ENCODE data around the gene CALHM5. TPM values are rescaled to one million over a fixed set of nuclear protein-coding genes. Genes with fewer than 3 reads are reported as not detected.
A peak's percentile ranks its signal among the peaks of the same experiment; 100 is the strongest.

The CALHM5 gene
- total and polyA plus RNA-seq, 9 of the 15 experiments (the other 6 are each of a cell fraction or from before 2014, with no cell fraction given): under 0.01 to 0.05 (median 0.02) TPM; not detected in 2

DNA sequence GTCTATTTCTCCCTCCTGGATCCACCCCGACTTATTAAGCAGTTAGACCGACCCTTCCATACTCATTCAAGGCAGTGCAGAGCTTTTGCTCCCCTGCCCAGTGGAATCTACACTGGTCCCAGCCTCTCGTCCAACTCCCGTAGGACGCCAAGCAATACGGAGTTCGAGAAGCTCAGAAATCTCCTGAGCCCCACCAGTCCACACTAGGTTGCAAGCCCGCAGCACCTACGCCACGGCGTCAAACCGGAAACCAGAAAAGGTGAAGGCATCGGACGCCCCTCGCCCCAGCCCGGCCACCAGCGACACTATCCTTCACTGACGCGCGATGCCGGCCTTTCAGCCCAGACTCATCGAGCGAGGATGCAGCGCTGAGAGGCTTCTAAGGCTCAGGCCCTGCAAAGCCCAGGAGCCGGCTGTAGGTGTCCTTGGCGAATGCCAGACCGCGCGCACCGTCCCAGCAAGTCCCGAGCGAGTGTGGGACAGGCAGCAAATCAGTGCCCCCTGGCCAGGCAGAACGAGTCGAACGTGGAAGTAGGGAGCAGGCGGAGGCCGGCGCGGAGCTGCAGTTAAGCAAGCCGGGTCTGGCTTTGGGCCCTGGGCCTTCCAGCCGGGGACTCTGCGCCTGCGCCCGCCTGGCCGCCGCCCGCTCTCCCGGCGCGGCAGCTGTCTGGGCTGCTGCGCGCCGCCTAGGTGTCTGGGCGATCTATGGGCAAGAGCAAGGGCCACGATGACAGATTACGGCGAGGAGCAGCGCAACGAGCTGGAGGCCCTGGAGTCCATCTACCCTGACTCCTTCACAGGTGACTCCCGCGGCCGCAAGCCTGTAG is 59.6 kb downstream of the CALHM5 start, which contains the start of gene RWDD1 (continued):
- TF ChIP-seq CREB1 (IDR thresholded peaks at IDR 0.05) (peak; percentile 65; the same call in 1 of the 2 replicates), CREB1 (CRISPR knock-in tag; IDR thresholded peaks at IDR 0.05) (peak; percentile 73; the same call in 1 of the 2 replicates), MEF2D (tag; conservative IDR thresholded peaks at IDR 0.05; ENCODE audit: low read depth) (no peak), TRIM24 (IDR thresholded peaks at IDR 0.05) (peak in 1 of 2 experiments; percentile 47; a peak in 1 of 4 replicates), ZNF707 (CRISPR knock-in tag; conservative IDR thresholded peaks at IDR 0.05) (no peak), NFXL1 (CRISPR knock-in tag; IDR thresholded peaks at IDR 0.05) (no peak), HEY1 (CRISPR knock-in tag; IDR thresholded peaks at IDR 0.05; ENCODE audit: borderline replicate concordance) (no peak)
- TF ChIP-seq, protein P1, sequence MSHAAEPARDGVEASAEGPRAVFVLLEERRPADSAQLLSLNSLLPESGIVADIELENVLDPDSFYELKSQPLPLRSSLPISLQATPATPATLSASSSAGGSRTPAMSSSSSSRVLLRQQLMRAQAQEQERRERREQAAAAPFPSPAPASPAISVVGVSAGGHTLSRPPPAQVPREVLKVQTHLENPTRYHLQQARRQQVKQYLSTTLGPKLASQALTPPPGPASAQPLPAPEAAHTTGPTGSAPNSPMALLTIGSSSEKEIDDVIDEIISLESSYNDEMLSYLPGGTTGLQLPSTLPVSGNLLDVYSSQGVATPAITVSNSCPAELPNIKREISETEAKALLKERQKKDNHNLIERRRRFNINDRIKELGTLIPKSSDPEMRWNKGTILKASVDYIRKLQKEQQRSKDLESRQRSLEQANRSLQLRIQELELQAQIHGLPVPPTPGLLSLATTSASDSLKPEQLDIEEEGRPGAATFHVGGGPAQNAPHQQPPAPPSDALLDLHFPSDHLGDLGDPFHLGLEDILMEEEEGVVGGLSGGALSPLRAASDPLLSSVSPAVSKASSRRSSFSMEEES (CRISPR knock-in tag; IDR thresholded peaks at IDR 0.05): no peak
- TF ChIP-seq, protein P2, sequence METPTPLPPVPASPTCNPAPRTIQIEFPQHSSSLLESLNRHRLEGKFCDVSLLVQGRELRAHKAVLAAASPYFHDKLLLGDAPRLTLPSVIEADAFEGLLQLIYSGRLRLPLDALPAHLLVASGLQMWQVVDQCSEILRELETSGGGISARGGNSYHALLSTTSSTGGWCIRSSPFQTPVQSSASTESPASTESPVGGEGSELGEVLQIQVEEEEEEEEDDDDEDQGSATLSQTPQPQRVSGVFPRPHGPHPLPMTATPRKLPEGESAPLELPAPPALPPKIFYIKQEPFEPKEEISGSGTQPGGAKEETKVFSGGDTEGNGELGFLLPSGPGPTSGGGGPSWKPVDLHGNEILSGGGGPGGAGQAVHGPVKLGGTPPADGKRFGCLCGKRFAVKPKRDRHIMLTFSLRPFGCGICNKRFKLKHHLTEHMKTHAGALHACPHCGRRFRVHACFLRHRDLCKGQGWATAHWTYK (CRISPR knock-in tag; IDR thresholded peaks at IDR 0.05): peak; percentile 97
- TF ChIP-seq, protein P3, sequence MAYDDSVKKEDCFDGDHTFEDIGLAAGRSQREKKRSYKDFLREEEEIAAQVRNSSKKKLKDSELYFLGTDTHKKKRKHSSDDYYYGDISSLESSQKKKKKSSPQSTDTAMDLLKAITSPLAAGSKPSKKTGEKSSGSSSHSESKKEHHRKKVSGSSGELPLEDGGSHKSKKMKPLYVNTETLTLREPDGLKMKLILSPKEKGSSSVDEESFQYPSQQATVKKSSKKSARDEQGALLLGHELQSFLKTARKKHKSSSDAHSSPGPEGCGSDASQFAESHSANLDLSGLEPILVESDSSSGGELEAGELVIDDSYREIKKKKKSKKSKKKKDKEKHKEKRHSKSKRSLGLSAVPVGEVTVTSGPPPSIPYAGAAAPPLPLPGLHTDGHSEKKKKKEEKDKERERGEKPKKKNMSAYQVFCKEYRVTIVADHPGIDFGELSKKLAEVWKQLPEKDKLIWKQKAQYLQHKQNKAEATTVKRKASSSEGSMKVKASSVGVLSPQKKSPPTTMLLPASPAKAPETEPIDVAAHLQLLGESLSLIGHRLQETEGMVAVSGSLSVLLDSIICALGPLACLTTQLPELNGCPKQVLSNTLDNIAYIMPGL (CRISPR knock-in tag; IDR thresholded peaks at IDR 0.05): peak; percentile 84; the same call in 1 of the 2 replicates
- TF ChIP-seq, protein P4, sequence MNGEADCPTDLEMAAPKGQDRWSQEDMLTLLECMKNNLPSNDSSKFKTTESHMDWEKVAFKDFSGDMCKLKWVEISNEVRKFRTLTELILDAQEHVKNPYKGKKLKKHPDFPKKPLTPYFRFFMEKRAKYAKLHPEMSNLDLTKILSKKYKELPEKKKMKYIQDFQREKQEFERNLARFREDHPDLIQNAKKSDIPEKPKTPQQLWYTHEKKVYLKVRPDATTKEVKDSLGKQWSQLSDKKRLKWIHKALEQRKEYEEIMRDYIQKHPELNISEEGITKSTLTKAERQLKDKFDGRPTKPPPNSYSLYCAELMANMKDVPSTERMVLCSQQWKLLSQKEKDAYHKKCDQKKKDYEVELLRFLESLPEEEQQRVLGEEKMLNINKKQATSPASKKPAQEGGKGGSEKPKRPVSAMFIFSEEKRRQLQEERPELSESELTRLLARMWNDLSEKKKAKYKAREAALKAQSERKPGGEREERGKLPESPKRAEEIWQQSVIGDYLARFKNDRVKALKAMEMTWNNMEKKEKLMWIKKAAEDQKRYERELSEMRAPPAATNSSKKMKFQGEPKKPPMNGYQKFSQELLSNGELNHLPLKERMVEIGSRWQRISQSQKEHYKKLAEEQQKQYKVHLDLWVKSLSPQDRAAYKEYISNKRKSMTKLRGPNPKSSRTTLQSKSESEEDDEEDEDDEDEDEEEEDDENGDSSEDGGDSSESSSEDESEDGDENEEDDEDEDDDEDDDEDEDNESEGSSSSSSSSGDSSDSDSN (IDR thresholded peaks at IDR 0.05; ENCODE audit: borderline replicate concordance in 1 of 2, low read depth in 2 of 2, low read length in 2 of 2): peak; percentile 90 to 97
- TF ChIP-seq, protein P5, sequence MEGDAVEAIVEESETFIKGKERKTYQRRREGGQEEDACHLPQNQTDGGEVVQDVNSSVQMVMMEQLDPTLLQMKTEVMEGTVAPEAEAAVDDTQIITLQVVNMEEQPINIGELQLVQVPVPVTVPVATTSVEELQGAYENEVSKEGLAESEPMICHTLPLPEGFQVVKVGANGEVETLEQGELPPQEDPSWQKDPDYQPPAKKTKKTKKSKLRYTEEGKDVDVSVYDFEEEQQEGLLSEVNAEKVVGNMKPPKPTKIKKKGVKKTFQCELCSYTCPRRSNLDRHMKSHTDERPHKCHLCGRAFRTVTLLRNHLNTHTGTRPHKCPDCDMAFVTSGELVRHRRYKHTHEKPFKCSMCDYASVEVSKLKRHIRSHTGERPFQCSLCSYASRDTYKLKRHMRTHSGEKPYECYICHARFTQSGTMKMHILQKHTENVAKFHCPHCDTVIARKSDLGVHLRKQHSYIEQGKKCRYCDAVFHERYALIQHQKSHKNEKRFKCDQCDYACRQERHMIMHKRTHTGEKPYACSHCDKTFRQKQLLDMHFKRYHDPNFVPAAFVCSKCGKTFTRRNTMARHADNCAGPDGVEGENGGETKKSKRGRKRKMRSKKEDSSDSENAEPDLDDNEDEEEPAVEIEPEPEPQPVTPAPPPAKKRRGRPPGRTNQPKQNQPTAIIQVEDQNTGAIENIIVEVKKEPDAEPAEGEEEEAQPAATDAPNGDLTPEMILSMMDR (IDR thresholded peaks at IDR 0.05 in 2 of 3, conservative IDR thresholded peaks at IDR 0.05 in 1 of 3; ENCODE audit: insufficient read depth in 2 of 3, low read depth in 1 of 3, low read length in 3 of 3): peak; percentile 6 to 26 (median 13); a peak in 1 of 6 replicates
- TF ChIP-seq, protein P6, sequence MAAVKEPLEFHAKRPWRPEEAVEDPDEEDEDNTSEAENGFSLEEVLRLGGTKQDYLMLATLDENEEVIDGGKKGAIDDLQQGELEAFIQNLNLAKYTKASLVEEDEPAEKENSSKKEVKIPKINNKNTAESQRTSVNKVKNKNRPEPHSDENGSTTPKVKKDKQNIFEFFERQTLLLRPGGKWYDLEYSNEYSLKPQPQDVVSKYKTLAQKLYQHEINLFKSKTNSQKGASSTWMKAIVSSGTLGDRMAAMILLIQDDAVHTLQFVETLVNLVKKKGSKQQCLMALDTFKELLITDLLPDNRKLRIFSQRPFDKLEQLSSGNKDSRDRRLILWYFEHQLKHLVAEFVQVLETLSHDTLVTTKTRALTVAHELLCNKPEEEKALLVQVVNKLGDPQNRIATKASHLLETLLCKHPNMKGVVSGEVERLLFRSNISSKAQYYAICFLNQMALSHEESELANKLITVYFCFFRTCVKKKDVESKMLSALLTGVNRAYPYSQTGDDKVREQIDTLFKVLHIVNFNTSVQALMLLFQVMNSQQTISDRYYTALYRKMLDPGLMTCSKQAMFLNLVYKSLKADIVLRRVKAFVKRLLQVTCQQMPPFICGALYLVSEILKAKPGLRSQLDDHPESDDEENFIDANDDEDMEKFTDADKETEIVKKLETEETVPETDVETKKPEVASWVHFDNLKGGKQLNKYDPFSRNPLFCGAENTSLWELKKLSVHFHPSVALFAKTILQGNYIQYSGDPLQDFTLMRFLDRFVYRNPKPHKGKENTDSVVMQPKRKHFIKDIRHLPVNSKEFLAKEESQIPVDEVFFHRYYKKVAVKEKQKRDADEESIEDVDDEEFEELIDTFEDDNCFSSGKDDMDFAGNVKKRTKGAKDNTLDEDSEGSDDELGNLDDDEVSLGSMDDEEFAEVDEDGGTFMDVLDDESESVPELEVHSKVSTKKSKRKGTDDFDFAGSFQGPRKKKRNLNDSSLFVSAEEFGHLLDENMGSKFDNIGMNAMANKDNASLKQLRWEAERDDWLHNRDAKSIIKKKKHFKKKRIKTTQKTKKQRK (IDR thresholded peaks at IDR 0.05; ENCODE audit: borderline replicate concordance, low read depth, low read length): no peak
